ENCODE results near the gene TP73. TPM values are rescaled to one million over a fixed set of nuclear protein-coding genes. Genes with fewer than 3 reads are reported as not detected.

Gene TP73
- total RNA-seq, 3 donors from 2014 or later (not counting 1 experiment from before 2014, with no cell fraction given), result 0.28 to 0.50 (median 0.39) TPM

- Histone ChIP-seq H3K4me3 (ENCODE audit: low read length) (no peak overlapping the region), H3K4me1 (ENCODE audit: control insufficient read depth, insufficient read depth, low read length) (no peaks in the 10 kb centered on the region), H3K27me3 (ENCODE audit: control insufficient read depth, insufficient read depth, low read length) (no peaks in the 10 kb centered on the region), H3K27ac (ENCODE audit: low read length) (no peak overlapping the region), H3K36me3 (ENCODE audit: control insufficient read depth, insufficient read depth, low read length) (peaks cover 48% of the 10 kb centered on the region), H3K9me3 (ENCODE audit: control insufficient read depth, insufficient read depth, low read length) (no peaks in the 10 kb centered on the region)
- no peak for TF ChIP-seq CTCF (IDR thresholded peaks at IDR 0.05)
- Mint-ChIP-seq H3K27me3 (ENCODE audit: low read depth in 2 of 2) (no peaks in the 10 kb centered on the region), H3K4me1 (no peaks in the 10 kb centered on the region), H3K27ac (no peak overlapping the region), H3K4me3 (no peak overlapping the region), H3K36me3 (peaks cover 9% of the 10 kb centered on the region), H3K9me3 (no peaks in the 10 kb centered on the region)
- 97% methylated on average over 22 of the region's 22 CpGs for WGBS (ENCODE audit: insufficient coverage)
- intact Hi-C loops (cut with micrococcal nuclease), result no loop called here
- ATAC-seq (no peak), DNase-seq (no peak)
Measured at GRCh38 chr1:3634059-3634800, 18.1 kb upstream of the TP73 start.

DNA sequence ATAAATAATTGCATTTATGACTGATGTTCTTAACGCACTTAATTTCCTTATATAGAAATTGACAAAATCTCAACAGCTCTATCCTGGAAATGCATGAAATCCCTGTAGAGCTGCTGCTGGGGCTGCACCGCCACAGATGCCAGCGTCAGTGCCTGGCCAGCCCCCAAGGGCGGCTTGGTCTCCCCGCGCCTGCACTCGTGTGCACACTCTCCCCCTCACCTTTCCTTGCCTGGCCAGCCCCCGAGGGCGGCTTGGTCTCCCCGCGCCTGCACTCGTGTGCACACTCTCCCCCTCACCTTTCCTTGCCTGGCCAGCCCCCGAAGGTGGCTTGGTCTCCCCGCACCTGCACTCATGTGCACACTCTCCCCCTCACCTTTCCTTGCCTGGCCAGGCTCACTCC lies 16.2 kb upstream of the TP73 start:
- no peak for ATAC-seq
- H3K9me3 Mint-ChIP-seq, result no peaks in the 10 kb centered on the region
- TF ChIP-seq CTCF (IDR thresholded peaks at IDR 0.05), result no peak
- H3K27ac ChIP-seq (ENCODE audit: low read length), result no peak overlapping the region
- peaks cover 9% of the 10 kb centered on the region for H3K36me3 Mint-ChIP-seq
- DNase-seq, result no peak
- no peaks in the 10 kb centered on the region for H3K4me1 ChIP-seq (ENCODE audit: control insufficient read depth, insufficient read depth, low read length)
- H3K4me3 ChIP-seq (ENCODE audit: low read length), result no peak overlapping the region
- 97% methylated on average over 14 of the region's 14 CpGs for WGBS (ENCODE audit: insufficient coverage)
- H3K27me3 ChIP-seq (ENCODE audit: control insufficient read depth, insufficient read depth, low read length), result no peaks in the 10 kb centered on the region
- H3K4me3 Mint-ChIP-seq, result no peak overlapping the region
- H3K27ac Mint-ChIP-seq, result no peak overlapping the region
- no peaks in the 10 kb centered on the region for H3K27me3 Mint-ChIP-seq (ENCODE audit: low read depth in 2 of 2)
- no peaks in the 10 kb centered on the region for H3K9me3 ChIP-seq (ENCODE audit: control insufficient read depth, insufficient read depth, low read length)
- intact Hi-C loops (cut with micrococcal nuclease), result no loop called here
- H3K36me3 ChIP-seq (ENCODE audit: control insufficient read depth, insufficient read depth, low read length), result peaks cover 51% of the 10 kb centered on the region
- no peaks in the 10 kb centered on the region for H3K4me1 Mint-ChIP-seq

DNA sequence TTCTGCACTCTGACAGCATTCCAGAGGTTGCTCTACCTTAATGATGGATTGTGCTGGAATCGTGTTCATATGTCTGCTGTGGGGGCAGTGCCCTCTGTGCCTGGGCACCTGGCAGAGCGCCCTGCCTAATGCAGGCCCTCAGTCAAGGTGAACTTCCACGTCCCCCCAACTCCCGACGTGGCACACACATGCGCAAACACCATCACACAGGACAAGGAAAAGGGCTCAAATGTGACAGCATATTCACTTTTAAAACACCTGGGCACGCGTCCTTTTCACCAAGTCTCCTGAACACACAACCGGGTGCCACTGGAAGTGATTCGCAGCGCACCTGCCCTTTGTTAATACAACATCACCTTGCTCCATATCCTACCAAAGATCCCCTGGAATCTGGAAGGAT lies 15.8 kb upstream of the TP73 start:
- DNase-seq, result no peak
- no peak for TF ChIP-seq CTCF (IDR thresholded peaks at IDR 0.05)
- H3K4me3 Mint-ChIP-seq, result no peak overlapping the region
- Histone ChIP-seq H3K4me1 (ENCODE audit: control insufficient read depth, insufficient read depth, low read length) (no peaks in the 10 kb centered on the region), H3K9me3 (ENCODE audit: control insufficient read depth, insufficient read depth, low read length) (no peaks in the 10 kb centered on the region), H3K4me3 (ENCODE audit: low read length) (no peak overlapping the region), H3K27me3 (ENCODE audit: control insufficient read depth, insufficient read depth, low read length) (no peaks in the 10 kb centered on the region), H3K27ac (ENCODE audit: low read length) (no peak overlapping the region), H3K36me3 (ENCODE audit: control insufficient read depth, insufficient read depth, low read length) (peaks cover 54% of the 10 kb centered on the region)
- WGBS (ENCODE audit: insufficient coverage), result 97% methylated on average over 11 of the region's 11 CpGs
- H3K4me1 Mint-ChIP-seq, result no peaks in the 10 kb centered on the region
- no peak overlapping the region for H3K27ac Mint-ChIP-seq
- intact Hi-C loops (cut with micrococcal nuclease), result no loop called here
- no peaks in the 10 kb centered on the region for H3K27me3 Mint-ChIP-seq (ENCODE audit: low read depth in 2 of 2)
- no peak for ATAC-seq
- H3K36me3 Mint-ChIP-seq, result peaks cover 9% of the 10 kb centered on the region
- H3K9me3 Mint-ChIP-seq, result no peaks in the 10 kb centered on the region

- Mint-ChIP-seq H3K4me3 (no peak overlapping the region), H3K27ac (no peak overlapping the region), H3K9me3 (no peaks in the 10 kb centered on the region), H3K27me3 (ENCODE audit: low read depth in 2 of 2) (no peaks in the 10 kb centered on the region), H3K4me1 (no peaks in the 10 kb centered on the region), H3K36me3 (peaks cover 9% of the 10 kb centered on the region)
- H3K9me3 ChIP-seq (ENCODE audit: control insufficient read depth, insufficient read depth, low read length), result no peaks in the 10 kb centered on the region
- no peak overlapping the region for H3K27ac ChIP-seq (ENCODE audit: low read length)
- no peaks in the 10 kb centered on the region for H3K27me3 ChIP-seq (ENCODE audit: control insufficient read depth, insufficient read depth, low read length)
- no peak overlapping the region for H3K4me3 ChIP-seq (ENCODE audit: low read length)
- H3K4me1 ChIP-seq (ENCODE audit: control insufficient read depth, insufficient read depth, low read length), result no peaks in the 10 kb centered on the region
- intact Hi-C loops (cut with micrococcal nuclease), result no loop called here
- peaks cover 46% of the 10 kb centered on the region for H3K36me3 ChIP-seq (ENCODE audit: control insufficient read depth, insufficient read depth, low read length)
- TF ChIP-seq CTCF (IDR thresholded peaks at IDR 0.05), result no peak
- ATAC-seq, result no peak
- DNase-seq, result no peak
- WGBS (ENCODE audit: insufficient coverage), result 98% methylated on average over 12 of the region's 12 CpGs
Measured at GRCh38 chr1:3638027-3638426, 14.3 kb upstream of the TP73 start.

All from natural killer cell (primary cell).